GM18868 (cell line): Measurements from ENCODE around the gene DNAJC15.
A peak's percentile ranks its signal among the peaks of the same experiment; 100 is the strongest.

Experiments
- ATAC-seq: cut with Tn5 transposase; IDR thresholded peaks from one replicate; pipeline ENCODE4 v1.9.1; 2021; ENCODE audit warnings: mild to moderate bottlenecking, moderate library complexity; ENCODE audit not compliant: unreplicated experiment

The DNAJC15 gene

DNA sequence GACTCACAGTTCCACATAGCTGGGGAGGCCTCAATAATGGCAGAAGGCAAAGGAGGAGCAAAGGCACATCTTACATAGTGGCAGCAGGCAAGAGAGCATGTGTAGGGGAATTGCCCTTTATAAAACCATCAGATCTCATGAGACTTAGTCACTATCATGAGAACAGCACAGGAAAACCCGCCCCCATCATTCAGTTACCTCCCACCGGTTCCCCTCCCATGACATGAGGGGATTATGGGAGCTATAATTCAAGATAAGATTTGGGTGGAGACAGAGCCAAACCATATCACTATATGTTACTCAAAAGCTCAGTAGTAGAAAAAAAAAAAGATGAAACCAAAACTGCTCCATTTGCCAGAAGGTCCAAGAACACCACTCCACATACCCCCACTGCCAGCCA, 58.5 kb downstream of the DNAJC15 start:
- no peak for ATAC-seq

- ATAC-seq, result no peak
These were observed 60.4 kb downstream of the DNAJC15 start for GRCh38 chr13:43083750-43084149.

DNA sequence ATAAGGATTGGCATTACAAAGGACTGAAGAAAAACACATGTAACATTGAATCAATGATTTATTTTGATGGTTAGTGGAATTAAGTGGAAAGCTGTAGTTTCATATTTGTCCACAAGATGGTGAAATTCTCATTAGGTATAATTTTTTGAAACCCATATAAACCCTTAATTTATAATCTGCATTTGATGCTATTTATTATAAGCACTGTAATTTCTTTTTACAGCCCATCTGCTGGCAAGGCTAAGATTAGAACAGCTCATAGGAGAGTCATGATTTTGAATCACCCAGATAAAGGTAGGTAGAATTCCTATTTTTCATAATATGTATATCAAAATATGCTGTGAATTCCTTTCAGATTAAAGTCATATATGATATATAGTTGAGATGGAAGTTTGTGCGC, 62.2 kb downstream of the DNAJC15 start:
- ATAC-seq, result no peak

- ATAC-seq, result no peak
These were observed 62.8 kb downstream of the DNAJC15 start for GRCh38 chr13:43086181-43086580.

GRCh38 chr13:43088093-43088511, 64.7 kb downstream of the DNAJC15 start:
- peak; percentile 61 for ATAC-seq

GRCh38 chr13:43089912-43090498, 66.6 kb downstream of the DNAJC15 start:
- ATAC-seq, result no peak

GRCh38 chr13:43094901-43095300, 71.5 kb downstream of the DNAJC15 start:
- ATAC-seq, result peak; percentile 96

DNA sequence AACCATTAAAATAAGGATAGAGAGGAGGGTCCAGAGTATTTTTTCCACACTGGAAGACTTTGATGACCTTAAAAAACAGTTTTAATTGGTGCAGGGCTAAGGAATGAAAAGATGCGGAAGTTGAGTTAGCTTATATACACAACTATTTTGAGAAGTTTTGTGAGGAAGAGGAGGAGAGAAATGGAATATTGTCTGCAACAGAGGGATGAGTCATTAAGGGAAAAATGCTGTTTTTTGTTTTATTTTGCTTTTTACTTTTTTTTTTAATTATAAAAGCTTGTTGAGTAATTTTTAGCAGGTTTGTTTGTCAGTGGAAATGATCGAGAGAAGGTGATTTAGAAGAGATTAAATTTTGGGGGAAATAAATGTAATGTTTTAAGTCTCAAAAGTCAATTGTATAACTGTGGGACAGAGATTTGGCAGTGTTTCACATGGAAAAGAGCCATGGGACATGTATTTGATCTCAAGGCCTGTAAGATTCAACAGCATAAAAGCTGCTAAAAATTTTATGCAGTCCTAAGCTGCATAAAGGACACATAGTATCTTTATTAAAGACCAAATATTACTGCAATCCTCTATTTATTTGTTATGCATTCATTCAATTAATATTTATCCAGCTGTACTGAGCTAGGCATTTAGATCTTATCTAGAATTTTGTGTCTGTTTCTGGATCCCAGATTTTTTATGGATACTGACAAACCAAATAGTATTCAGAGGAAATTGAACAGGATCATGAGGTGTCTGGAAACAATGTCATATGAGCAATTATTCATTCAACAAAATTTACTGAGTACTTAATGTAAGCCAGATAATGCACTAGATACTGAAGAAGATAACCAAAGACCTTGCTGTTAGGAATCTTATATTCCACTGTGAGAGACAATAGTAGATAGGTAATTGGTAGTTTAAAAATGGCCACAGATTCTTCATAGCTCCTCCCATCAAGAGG, 72.7 kb downstream of the DNAJC15 start:
- ATAC-seq, result no peak

- no peak for ATAC-seq
These were observed 77.3 kb downstream of the DNAJC15 start for GRCh38 chr13:43100667-43101066.

DNA sequence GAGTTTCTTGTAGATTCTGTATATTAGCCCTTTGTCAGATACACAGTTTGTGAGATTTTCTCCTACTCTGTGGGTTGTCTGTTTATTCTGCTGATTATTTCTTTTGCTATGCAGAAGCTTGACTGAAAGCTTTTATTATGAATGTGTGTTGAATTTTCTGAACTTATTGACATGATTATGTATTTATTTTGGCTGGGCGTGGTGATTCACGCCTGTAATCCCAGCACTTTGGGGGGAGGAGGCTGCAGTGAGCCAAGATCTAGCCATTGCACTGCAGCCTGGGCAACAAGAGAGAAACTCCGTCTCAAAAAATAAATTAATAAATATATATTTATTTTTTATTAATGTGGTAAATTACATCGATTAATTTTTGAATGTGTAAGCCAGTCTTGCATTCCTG, 78.9 kb downstream of the DNAJC15 start:
- no peak for ATAC-seq

GRCh38 chr13:43107780-43108179, 84.4 kb downstream of the DNAJC15 start:
- no peak for ATAC-seq

DNA sequence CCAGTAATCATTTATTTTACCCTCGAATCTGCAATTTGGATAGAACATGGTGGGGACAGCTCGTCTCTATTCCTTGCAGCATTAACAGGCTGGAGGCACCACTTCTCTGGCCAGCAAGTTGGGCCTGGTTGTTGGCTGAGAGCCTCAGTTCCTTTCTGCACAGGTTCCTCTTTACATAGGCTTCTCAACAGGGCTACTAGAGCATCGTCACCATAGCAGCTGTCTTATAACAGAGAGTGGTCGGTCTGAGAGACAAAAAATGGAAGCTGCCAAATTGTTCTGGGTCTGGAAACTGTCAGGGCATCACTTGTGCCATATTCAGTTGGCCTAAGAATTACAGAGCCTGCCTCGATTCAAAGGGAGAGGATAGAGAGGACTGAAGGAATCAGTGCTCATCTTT, 86.7 kb downstream of the DNAJC15 start:
- ATAC-seq, result no peak

GRCh38 chr13:43110658-43111057, 87.3 kb downstream of the DNAJC15 start:
- ATAC-seq, result no peak

DNA sequence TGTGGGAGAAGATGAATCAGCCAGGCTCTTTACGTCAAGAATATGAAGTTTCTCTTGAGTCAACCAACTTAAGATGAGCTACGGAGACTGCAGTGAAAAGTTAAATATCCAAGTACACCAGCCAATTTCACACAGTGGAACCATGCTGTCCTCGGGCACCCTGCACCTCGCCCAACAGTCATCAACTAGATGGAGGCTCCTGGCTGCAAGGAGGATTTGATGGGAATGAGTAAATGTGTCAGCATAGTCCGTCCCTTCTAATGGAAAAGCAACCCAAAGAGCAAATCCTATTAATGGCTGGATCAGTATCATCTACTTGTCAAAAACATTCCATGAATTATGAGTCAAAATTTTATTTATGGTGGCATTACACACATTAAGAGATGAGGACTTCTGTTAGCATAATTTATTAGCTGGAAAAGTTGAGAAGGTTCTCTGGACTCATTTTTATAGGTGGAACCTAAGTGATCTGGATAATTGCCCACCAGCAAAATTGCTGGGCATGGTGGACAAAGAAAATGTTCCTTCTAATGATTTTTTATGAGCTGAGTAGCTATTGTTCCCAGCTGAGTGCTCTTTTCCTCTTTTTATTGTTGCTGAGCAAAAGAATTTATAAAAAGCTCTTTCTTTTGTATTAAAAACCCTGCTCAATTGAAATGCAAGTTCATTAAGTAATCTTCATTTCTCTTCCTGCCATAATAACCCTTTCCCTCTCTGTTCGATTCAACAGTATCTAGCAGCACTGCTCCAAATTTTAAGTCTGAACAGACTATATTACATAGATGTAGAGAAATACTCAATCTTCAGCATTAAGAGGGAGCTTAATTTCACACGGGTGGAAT, 88.4 kb downstream of the DNAJC15 start:
- ATAC-seq, result no peak

DNA sequence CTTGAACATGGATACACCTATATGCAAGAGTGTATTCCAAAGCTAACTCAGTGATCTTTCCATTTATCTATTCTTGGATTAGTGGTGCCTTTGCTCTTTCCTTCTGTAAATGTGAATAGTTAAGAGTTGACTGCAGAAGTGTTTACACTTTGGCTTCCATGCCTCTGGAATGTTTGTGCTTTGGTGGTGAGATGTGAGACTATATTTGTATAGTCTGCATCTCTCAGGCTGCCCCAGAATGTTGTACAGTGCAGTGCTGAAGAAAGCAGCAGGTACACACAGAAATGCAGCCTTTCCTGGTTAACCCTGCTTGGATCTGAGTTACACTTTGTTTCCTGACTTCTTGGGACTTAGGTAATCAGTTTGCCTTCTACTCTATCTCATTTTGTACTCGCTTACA, 90.2 kb downstream of the DNAJC15 start:
- no peak for ATAC-seq

DNA sequence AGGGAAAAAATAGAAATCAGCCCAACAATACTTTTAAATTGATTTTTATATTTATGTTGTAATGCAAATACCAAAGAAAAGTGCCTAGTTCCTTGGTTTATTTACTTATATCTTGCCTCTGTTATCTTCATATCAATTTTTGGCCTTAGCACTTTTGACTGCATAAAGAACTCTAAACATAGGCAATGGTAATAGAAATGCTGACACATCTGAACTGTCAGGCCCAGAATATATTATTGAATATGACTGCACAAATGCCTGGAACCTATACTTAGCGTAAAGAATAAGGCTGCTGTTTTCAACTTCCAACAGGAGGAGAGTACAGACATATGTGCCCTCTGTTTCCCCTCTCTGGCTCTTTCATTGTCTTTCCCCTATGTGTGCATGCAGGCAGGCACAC, 91.1 kb downstream of the DNAJC15 start:
- no peak for ATAC-seq

DNA sequence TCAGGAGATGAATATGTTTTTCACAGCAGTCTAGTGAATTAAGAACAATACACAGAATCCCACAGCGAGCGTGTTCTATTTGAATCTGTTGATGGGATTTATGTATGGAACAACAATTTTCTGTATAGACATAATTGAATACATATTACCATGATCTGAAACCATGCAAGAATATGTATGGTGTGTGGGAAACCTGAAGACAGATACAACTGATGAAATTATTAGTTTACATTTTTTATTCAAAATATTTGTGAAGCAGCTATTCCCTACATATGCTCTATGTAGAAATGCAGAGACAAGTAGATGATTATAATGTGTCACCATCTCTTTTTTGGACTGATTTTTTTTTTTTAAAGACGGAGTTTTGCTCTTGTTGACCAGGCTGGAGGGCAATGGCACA, 91.8 kb downstream of the DNAJC15 start:
- no peak for ATAC-seq

GRCh38 chr13:43116242-43116641, 92.9 kb downstream of the DNAJC15 start:
- ATAC-seq, result no peak

GRCh38 chr13:43118521-43118920, 95.1 kb downstream of the DNAJC15 start:
- ATAC-seq, result no peak

GRCh38 chr13:43119206-43119605, 95.8 kb downstream of the DNAJC15 start:
- no peak for ATAC-seq

GRCh38 chr13:43122791-43123190, 99.4 kb downstream of the DNAJC15 start:
- no peak for ATAC-seq
